HepG2 (cell line): ENCODE results near the gene TMEM187. TPM values are rescaled to one million over a fixed set of nuclear protein-coding genes. Genes with fewer than 3 reads are reported as not detected.
A peak's percentile ranks its signal among the peaks of the same experiment; 100 is the strongest.

Experiments used
- AGO2 ChIP-seq: fragments of 200-400 bp; formaldehyde crosslinking; optimal IDR thresholded peaks from 2 replicates; pipeline ENCODE3; 2017; ENCODE audit warnings: mild to moderate bottlenecking, low read depth, low read length, moderate library complexity
- AHR ChIP-seq: IDR thresholded peaks from 2 replicates; pipeline ENCODE4 v1.6.1; 2018; ENCODE audit warnings: missing genetic modification reagents, missing compliant biosample characterization
- EP300 ChIP-seq, 3 experiments: sonication (generic) in 1 of 3; formaldehyde crosslinking in 1 of 3; IDR thresholded peaks; 2 replicates each; pipeline versions ENCODE4 v1.5.1 to v1.6.1; 2011 to 2020; ENCODE audit warnings: low read depth in 2 of 3, low read length in 2 of 3, borderline replicate concordance in 1 of 3, improper control_type of control experiment in 1 of 3, mild to moderate bottlenecking in 1 of 3, missing genetic modification reagents in 1 of 3, moderate library complexity in 1 of 3
- FIP1L1 ChIP-seq: fragments of 200-400 bp; formaldehyde crosslinking; IDR thresholded peaks from 2 replicates; pipeline ENCODE4 v1.6.1; 2018; ENCODE audit warnings: low read depth, mild to moderate bottlenecking, low read length, moderate library complexity, borderline replicate concordance; ENCODE audit not compliant: insufficient read depth
- GPN1 ChIP-seq: sonication (generic); formaldehyde crosslinking; IDR thresholded peaks from 2 replicates; pipeline ENCODE4 v1.5.1; 2020; ENCODE audit warnings: missing genetic modification reagents, borderline replicate concordance
- HDAC6 ChIP-seq: fragments of 200-600 bp; sonication (generic); IDR thresholded peaks from 2 replicates; pipeline ENCODE4 v1.7.0; 2017; ENCODE audit warnings: mild to moderate bottlenecking, antibody characterized with exemption, low read length, low read depth
- HNF4A ChIP-seq: sonication (generic); formaldehyde crosslinking; IDR thresholded peaks from 2 replicates; pipeline ENCODE4 v1.4.0; 2020; ENCODE audit warnings: missing genetic modification reagents
- ISL2 ChIP-seq: sonication (generic); formaldehyde crosslinking; IDR thresholded peaks from 2 replicates; pipeline ENCODE4 v1.5.0; 2020; ENCODE audit warnings: missing genetic modification reagents
- MED1 ChIP-seq: sonication (generic); formaldehyde crosslinking; IDR thresholded peaks from 2 replicates; pipeline ENCODE4 v1.4.0; 2020; ENCODE audit warnings: missing genetic modification reagents
- NPAS2 ChIP-seq: sonication (generic); formaldehyde crosslinking; IDR thresholded peaks from 2 replicates; pipeline ENCODE4 v1.8.0; 2022; ENCODE audit warnings: mild to moderate bottlenecking, missing genetic modification reagents, borderline replicate concordance
- NR2F6 ChIP-seq, 2 experiments: IDR thresholded peaks; 2 replicates each; pipeline ENCODE4 v1.6.1; 2016; ENCODE audit warnings: antibody characterized with exemption in 1 of 2, mild to moderate bottlenecking in 1 of 2
- RELA ChIP-seq: sonication (generic); formaldehyde crosslinking; IDR thresholded peaks from 2 replicates; pipeline ENCODE4 v1.4.0; 2020; ENCODE audit warnings: missing genetic modification reagents
- SMAD3 ChIP-seq: sonication (generic); formaldehyde crosslinking; IDR thresholded peaks from 2 replicates; pipeline ENCODE4 v1.4.0; 2020; ENCODE audit warnings: missing genetic modification reagents
- TAF1 ChIP-seq: sonication (generic); formaldehyde crosslinking; IDR thresholded peaks from 2 replicates; pipeline ENCODE4 v1.4.0; 2020; ENCODE audit warnings: missing genetic modification reagents
- TCF7 ChIP-seq: sonication (generic); IDR thresholded peaks from 2 replicates; pipeline ENCODE4 v1.6.1; 2016; ENCODE audit warnings: antibody characterized with exemption, low read depth
- TMF1 ChIP-seq: sonication (generic); formaldehyde crosslinking; IDR thresholded peaks from 2 replicates; pipeline ENCODE4 v1.8.1; 2022; ENCODE audit warnings: low read depth, missing genetic modification reagents
- ZC3H13 ChIP-seq: sonication (generic); formaldehyde crosslinking; IDR thresholded peaks from 2 replicates; pipeline ENCODE4 v1.8.1; 2023; ENCODE audit warnings: mild to moderate bottlenecking, missing genetic modification reagents, moderate library complexity
- ZNF251 ChIP-seq: sonication (generic); formaldehyde crosslinking; IDR thresholded peaks from 2 replicates; pipeline ENCODE4 v1.9.0; 2021; ENCODE audit warnings: mild to moderate bottlenecking, missing genetic modification reagents
- ZNF264 ChIP-seq: sonication (generic); formaldehyde crosslinking; IDR thresholded peaks from 2 replicates; pipeline ENCODE4 v1.4.0; 2020; ENCODE audit warnings: missing genetic modification reagents
- ZNF280B ChIP-seq: sonication (generic); formaldehyde crosslinking; IDR thresholded peaks from 2 replicates; pipeline ENCODE4 v1.5.0; 2020; ENCODE audit warnings: missing genetic modification reagents, mild to moderate bottlenecking, borderline replicate concordance
- ZNF30 ChIP-seq: sonication (generic); formaldehyde crosslinking; IDR thresholded peaks from 2 replicates; pipeline ENCODE4 v1.5.0; 2020; ENCODE audit warnings: mild to moderate bottlenecking, missing genetic modification reagents
- ZNF367 ChIP-seq: sonication (generic); formaldehyde crosslinking; IDR thresholded peaks from 2 replicates; pipeline ENCODE4 v1.4.0; 2020; ENCODE audit warnings: missing genetic modification reagents, borderline replicate concordance
- ZNF567 ChIP-seq: sonication (generic); formaldehyde crosslinking; IDR thresholded peaks from 2 replicates; pipeline ENCODE4 v1.8.1; 2023; ENCODE audit warnings: mild to moderate bottlenecking, missing genetic modification reagents, borderline replicate concordance
- ZNF672 ChIP-seq: sonication (generic); formaldehyde crosslinking; IDR thresholded peaks from 2 replicates; pipeline ENCODE4 v1.8.1; 2022; ENCODE audit warnings: missing genetic modification reagents
- ZNF772 ChIP-seq: sonication (generic); formaldehyde crosslinking; IDR thresholded peaks from 2 replicates; pipeline ENCODE4 v1.5.0; 2020; ENCODE audit warnings: mild to moderate bottlenecking, missing genetic modification reagents
- ZSCAN29 ChIP-seq: sonication (generic); formaldehyde crosslinking; conservative IDR thresholded peaks from 2 replicates; pipeline ENCODE4 v1.4.0; 2020; ENCODE audit warnings: mild to moderate bottlenecking, missing genetic modification reagents
- polyA plus RNA-seq, 8 experiments: library from polyadenylated mRNA; depleted of rRNA in 3 of 8; stranded (reverse) in 7 of 8; unstranded in 1 of 8; fragments of >200 nt; fragmentation: Illumina TruSeq in 4 of 8; extraction: Trizol in 4 of 8; gene quantifications; 2 replicates each; pipeline versions ENCODE4 v1.2.1 to v1.2.3, GENCODE V29; 2011 to 2016; ENCODE audit warnings: low read depth in 4 of 8, missing spikeins in 1 of 8, mixed read lengths in 1 of 8; ENCODE audit not compliant: insufficient read depth in 1 of 8
- total RNA-seq, 5 experiments: library from RNA; depleted of rRNA; stranded (reverse); fragments of >200 nt; fragmentation: Illumina TruSeq; extraction: Trizol; gene quantifications; 2 replicates each; pipeline ENCODE4 v1.2.3, GENCODE V29; 2016; ENCODE audit warnings: low read depth in 1 of 5
- TF ChIP-seq, protein P1 (sequence below): sonication (generic); formaldehyde crosslinking; IDR thresholded peaks from 2 replicates; pipeline ENCODE4 v1.8.0; 2022; ENCODE audit warnings: missing genetic modification reagents, low read depth, mild to moderate bottlenecking, borderline replicate concordance
- TF ChIP-seq, protein P2 (sequence below): IDR thresholded peaks from 2 replicates; pipeline ENCODE4 v1.6.1; 2016; ENCODE audit warnings: missing genetic modification reagents, missing compliant biosample characterization

The TMEM187 gene
- total and polyA plus RNA-seq, 2 of the 13 experiments (the other 11 are each of a cell fraction or from before 2014, with no cell fraction given): 2.2 to 6.2 TPM

- no peak for TF ChIP-seq HNF4A (CRISPR knock-in tag)
- TF ChIP-seq ISL2 (CRISPR knock-in tag): no peak; the same call in 1 of the 2 replicates
- TF ChIP-seq RELA (CRISPR knock-in tag): 0 out of 2 replicates have a peak, but pooled peaks have one; percentile 12
- no peak for TF ChIP-seq ZNF567 (CRISPR knock-in tag)
- 0 out of 2 replicates have a peak, but pooled peaks have one; percentile 43 for TF ChIP-seq TAF1
- TF ChIP-seq HDAC6: no peak
- TF ChIP-seq GPN1: no peak
- no peak for TF ChIP-seq EP300 (IDR thresholded peaks at IDR 0.05; ENCODE audit: low read depth in 2 of 2, low read length in 2 of 2)
- no peak for TF ChIP-seq EP300 (CRISPR knock-in tag; IDR thresholded peaks at IDR 0.05; ENCODE audit: borderline replicate concordance)
- TF ChIP-seq NPAS2 (CRISPR knock-in tag): no peak
- TF ChIP-seq ZNF772 (CRISPR knock-in tag): no peak
- no peak for TF ChIP-seq ZNF280B
- TF ChIP-seq ZNF264 (CRISPR knock-in tag): no peak
- TF ChIP-seq, protein P1, sequence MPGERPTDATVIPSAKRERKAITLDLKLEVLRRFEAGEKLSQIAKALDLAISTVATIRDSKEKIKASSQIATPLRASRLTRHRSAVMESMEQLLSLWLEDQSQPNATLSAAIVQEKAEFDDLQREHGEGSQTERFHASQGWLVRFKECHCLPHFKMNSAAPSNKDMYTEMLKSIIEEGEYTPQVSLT (CRISPR knock-in tag): no peak
- TF ChIP-seq, protein P2, sequence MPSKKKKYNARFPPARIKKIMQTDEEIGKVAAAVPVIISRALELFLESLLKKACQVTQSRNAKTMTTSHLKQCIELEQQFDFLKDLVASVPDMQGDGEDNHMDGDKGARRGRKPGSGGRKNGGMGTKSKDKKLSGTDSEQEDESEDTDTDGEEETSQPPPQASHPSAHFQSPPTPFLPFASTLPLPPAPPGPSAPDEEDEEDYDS: 0 out of 2 replicates have a peak, but pooled peaks have one; percentile 51
- TF ChIP-seq SMAD3 (CRISPR knock-in tag): no peak
- peak; percentile 74; the same call in 1 of the 2 replicates for TF ChIP-seq ZC3H13
- no peak for TF ChIP-seq ZNF672 (CRISPR knock-in tag)
- TF ChIP-seq ZNF367 (CRISPR knock-in tag): no peak
- TF ChIP-seq NR2F6 (IDR thresholded peaks at IDR 0.05): no peak
- no peak for TF ChIP-seq NR2F6 (CRISPR knock-in tag; IDR thresholded peaks at IDR 0.05)
- no peak for TF ChIP-seq ZSCAN29 (CRISPR knock-in tag)
- 0 out of 2 replicates have a peak, but pooled peaks have one; percentile 38 for TF ChIP-seq TMF1 (CRISPR knock-in tag)
- no peak for TF ChIP-seq ZNF30 (CRISPR knock-in tag)
- no peak for TF ChIP-seq FIP1L1
- peak; percentile 46; the same call in 1 of the 2 replicates for TF ChIP-seq MED1 (CRISPR knock-in tag)
- no peak for TF ChIP-seq TCF7
- TF ChIP-seq AHR (CRISPR knock-in tag): no peak
- peak; percentile 84 for TF ChIP-seq AGO2
- no peak for TF ChIP-seq ZNF251
Measured at GRCh38 chrX:153927922-153928760, 44.4 kb upstream of the TMEM187 start (continued).
